Testis (tissue), 2 donors: Measurements from ENCODE around the gene EBF4.

ENCODE experiments used
- POLR2A ChIP-seq: fragments of 450-650 bp; IDR thresholded peaks from one replicate; pipeline ENCODE4 v1.6.1; 2017; ENCODE audit warnings: antibody characterized with exemption, mild to moderate bottlenecking, moderate library complexity
- TF ChIP-seq, protein P1 (sequence below), 3 experiments: fragments of 450-650 bp in 2 of 3; fragments of 200-600 bp in 1 of 3; sonication (generic) in 1 of 3; IDR thresholded peaks; one replicate each; pipeline ENCODE4 v1.5.1; 2016 to 2019; ENCODE audit warnings: antibody characterized with exemption in 3 of 3, mild to moderate bottlenecking in 2 of 3, moderate library complexity in 1 of 3

DNA sequence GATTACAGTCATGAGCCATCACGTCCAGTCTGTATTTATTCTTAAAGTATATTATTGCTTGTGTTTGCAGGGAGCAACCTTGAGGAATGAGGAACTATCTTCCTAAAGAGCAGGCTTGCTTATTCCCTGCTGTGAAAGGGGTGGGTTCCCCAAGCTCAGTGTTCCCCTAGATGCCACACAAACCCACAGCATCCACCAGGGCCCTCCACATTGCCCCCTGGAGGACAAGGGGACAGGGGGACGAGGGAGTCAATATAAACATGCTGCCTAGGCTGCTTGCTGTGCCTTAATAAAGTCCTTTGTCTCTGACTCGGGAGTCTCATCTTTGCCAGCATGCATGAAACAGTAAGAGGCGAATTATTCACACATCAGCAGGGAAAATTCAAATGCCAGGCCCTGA is 20.6 kb upstream of the EBF4 start:
- TF ChIP-seq POLR2A = no peak
- TF ChIP-seq, protein P1, sequence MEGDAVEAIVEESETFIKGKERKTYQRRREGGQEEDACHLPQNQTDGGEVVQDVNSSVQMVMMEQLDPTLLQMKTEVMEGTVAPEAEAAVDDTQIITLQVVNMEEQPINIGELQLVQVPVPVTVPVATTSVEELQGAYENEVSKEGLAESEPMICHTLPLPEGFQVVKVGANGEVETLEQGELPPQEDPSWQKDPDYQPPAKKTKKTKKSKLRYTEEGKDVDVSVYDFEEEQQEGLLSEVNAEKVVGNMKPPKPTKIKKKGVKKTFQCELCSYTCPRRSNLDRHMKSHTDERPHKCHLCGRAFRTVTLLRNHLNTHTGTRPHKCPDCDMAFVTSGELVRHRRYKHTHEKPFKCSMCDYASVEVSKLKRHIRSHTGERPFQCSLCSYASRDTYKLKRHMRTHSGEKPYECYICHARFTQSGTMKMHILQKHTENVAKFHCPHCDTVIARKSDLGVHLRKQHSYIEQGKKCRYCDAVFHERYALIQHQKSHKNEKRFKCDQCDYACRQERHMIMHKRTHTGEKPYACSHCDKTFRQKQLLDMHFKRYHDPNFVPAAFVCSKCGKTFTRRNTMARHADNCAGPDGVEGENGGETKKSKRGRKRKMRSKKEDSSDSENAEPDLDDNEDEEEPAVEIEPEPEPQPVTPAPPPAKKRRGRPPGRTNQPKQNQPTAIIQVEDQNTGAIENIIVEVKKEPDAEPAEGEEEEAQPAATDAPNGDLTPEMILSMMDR (IDR thresholded peaks at IDR 0.05) = no peak
